Brain microvascular endothelial cell (primary cell): Measurements from ENCODE around the gene SCAMP2.

Experiments
- DNase-seq: peaks from one replicate; pipeline ENCODE4 v3.0.0-alpha.2; 2020
- H3K27ac ChIP-seq: fragments of 250-450 bp; sonication (Bioruptor Pico); 2 replicates; pipeline ENCODE4 v1.5.1; 2020; ENCODE audit warnings: mild to moderate bottlenecking, moderate library complexity
- H3K27me3 ChIP-seq: fragments of 250-450 bp; sonication (Bioruptor Pico); replicated peaks from 2 replicates; pipeline ENCODE4 v1.5.1; 2020; ENCODE audit warnings: mild to moderate bottlenecking
- H3K36me3 ChIP-seq: fragments of 250-450 bp; sonication (Bioruptor Pico); replicated peaks from 2 replicates; pipeline ENCODE4 v1.5.1; 2020; ENCODE audit warnings: mild to moderate bottlenecking
- H3K4me3 ChIP-seq: 2 replicates; pipeline ENCODE4 v1.5.1; 2011; ENCODE audit warnings: low read depth, mild to moderate bottlenecking, control low read depth, low read length, moderate library complexity
- CTCF ChIP-seq: IDR thresholded peaks from 2 replicates; pipeline ENCODE4 v1.5.1; 2011; ENCODE audit warnings: low read depth, mild to moderate bottlenecking, moderate library complexity, low read length, control low read depth, inconsistent platforms; ENCODE audit errors: missing control alignments
- in situ Hi-C: cut with HindIII; loops from 2 replicates; pipeline ENCODE4 v1.10.0; 2017; ENCODE audit warnings: low sequenced_read_pairs, low pct_ligation_motif_present

SCAMP2 gene

DNA sequence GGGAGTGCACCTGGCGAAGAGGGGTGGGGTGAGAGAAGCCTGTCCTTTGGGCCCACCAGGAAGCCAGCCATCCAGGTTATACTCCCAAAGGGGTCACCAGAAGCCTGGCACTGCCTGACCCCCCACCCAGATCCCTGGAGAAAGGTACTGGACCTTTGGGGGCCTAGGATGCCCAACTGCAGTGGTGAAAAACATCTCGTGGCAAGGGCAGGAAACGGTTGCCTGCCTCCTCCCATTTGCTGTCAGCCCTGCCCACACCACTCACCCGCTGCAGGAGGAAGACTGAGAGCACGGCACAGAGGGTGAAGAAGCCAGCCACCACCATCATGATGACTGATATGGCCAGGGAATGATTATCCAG is 28.0 kb downstream of the SCAMP2 start:
- no peaks in the 10 kb centered on the region for H3K27me3 ChIP-seq
- no peak overlapping the region for H3K4me3 ChIP-seq
- no peak overlapping the region for H3K27ac ChIP-seq
- in situ Hi-C loops: no loop called here
- peaks cover 23% of the 10 kb centered on the region for H3K36me3 ChIP-seq
- DNase-seq: no peak
- TF ChIP-seq CTCF: no peak

- DNase-seq: no peak
- in situ Hi-C loops: no loop called here
- no peak for TF ChIP-seq CTCF
- no peak overlapping the region for H3K27ac ChIP-seq
- no peak overlapping the region for H3K4me3 ChIP-seq
- peaks cover 16% of the 10 kb centered on the region for H3K36me3 ChIP-seq
- no peaks in the 10 kb centered on the region for H3K27me3 ChIP-seq
These were observed 28.6 kb downstream of the SCAMP2 start for GRCh38 chr15:74844319-74845207.

GRCh38 chr15:74843891-74844299 is 29.3 kb downstream of the SCAMP2 start:
- TF ChIP-seq CTCF: no peak
- H3K36me3 ChIP-seq: peaks cover 12% of the 10 kb centered on the region
- H3K27ac ChIP-seq: no peak overlapping the region

DNA sequence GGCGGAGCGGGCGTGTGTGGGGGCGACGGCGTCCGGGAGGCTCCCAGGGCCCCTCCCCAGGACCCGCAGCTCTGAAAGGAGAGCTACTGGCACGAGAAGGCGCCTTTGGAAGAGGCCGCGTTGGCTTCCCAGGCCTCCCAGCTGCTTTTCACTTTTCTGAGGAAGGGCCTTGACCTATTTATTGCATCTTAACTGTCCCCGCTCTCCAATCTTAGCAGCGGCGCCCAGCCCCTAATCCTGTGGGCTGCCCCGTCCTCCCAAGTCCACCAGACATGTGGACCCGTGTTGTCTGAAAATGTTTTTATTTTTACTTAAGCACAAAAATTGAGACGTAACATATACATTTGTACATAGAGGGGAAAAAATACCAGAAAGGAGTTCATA is 29.7 kb downstream of the SCAMP2 start:
- no peak for TF ChIP-seq CTCF
- Histone ChIP-seq H3K27ac (peak overlapping the region; percentile 66), H3K27me3 (no peaks in the 10 kb centered on the region), H3K36me3 (peaks cover 11% of the 10 kb centered on the region), H3K4me3 (peak overlapping the region; percentile 56)
- no peak for DNase-seq
- in situ Hi-C loops: no loop called here

More at GRCh38 chr15:74843891-74844299, 29.3 kb downstream of the SCAMP2 start:
- H3K4me3 ChIP-seq: no peak overlapping the region
- DNase-seq: no peak
- in situ Hi-C loops: no loop called here
- H3K27me3 ChIP-seq: no peaks in the 10 kb centered on the region

GRCh38 chr15:74842581-74843444 is 30.4 kb downstream of the SCAMP2 start, which contains the start of gene ULK3:
ULK3 (minus strand) TSS chr15:74843156; CDS start chr15:74843105, 51 bp downstream.
- no peaks in the 10 kb centered on the region for H3K27me3 ChIP-seq
- no peak for TF ChIP-seq CTCF
- peak within 1 kb of the TSS; percentile 66 for H3K27ac ChIP-seq
- DNase-seq: peak; percentile 77
- H3K4me3 ChIP-seq: peak within 1 kb of the TSS; percentile 79
- in situ Hi-C loops: no loop called here
- peaks cover 8% of the 10 kb centered on the region for H3K36me3 ChIP-seq
